Measurements from ENCODE around the gene CTNNA1.

DNA sequence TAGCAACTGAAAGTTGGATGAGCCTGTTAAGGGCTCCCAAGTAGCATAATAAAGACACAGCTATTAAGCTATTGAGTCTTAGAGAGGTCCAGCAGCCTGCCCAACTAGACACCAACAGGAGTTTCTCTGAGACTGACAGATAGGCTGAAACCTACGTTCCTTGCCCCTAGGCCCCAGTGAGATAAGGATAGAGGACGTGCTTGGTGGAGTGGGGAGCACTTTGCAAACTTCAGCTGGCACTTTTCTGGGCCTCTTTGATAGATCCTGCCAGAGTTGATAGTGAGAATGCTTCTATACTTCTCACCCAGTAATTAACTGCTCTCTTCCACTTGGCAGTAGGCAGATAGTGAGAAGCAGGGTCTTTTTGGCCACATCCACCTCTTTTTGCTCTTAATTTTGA is 20.8 kb upstream of the CTNNA1 start:
- TF ChIP-seq EZH2phosphoT487 (IDR thresholded peaks at IDR 0.05; ENCODE audit: insufficient read depth, low read depth) (no peak), EZH2 (IDR thresholded peaks at IDR 0.05; ENCODE audit: insufficient read depth, poor library complexity, severe bottlenecking) (no peak)
